ENCODE results near the gene OSBPL6. TPM values are rescaled to one million over a fixed set of nuclear protein-coding genes. Genes with fewer than 3 reads are reported as not detected.
"Not testable (repeated sequence)": the region's sequence is repeated elsewhere in the genome, so short reads cannot be mapped to it uniquely, and the experiment has no call there.

Gene OSBPL6
- total and polyA plus RNA-seq, 10 donors: 0.13 to 2.2 (median 1.4) TPM

GRCh38 chr2:178422097-178422496 is 227.8 kb downstream of the OSBPL6 start:
- H3K4me1 ChIP-seq: peaks cover 0 to 9% (median 0%) of the 10 kb centered on the region in 6 donors
- H3K9me3 ChIP-seq: peaks cover 0 to 30% (median 13%) of the 10 kb centered on the region in 8 donors
- DNase-seq: no peak
- H3K27me3 ChIP-seq (replicated peaks in 1 of 7): no peaks in the 10 kb centered on the region
- H3K4me3 ChIP-seq: no peak overlapping the region
- peaks cover 0 to 10% (median 2%) of the 10 kb centered on the region in 6 donors for H3K36me3 ChIP-seq
- H3K27ac ChIP-seq: no peak overlapping the region
- WGBS, 5 donors: 80 to 96% (median 91%) methylated on average over 3 of the region's 3 CpGs
- no peak for TF ChIP-seq POLR2AphosphoS5 (IDR thresholded peaks at IDR 0.05)
- no peak for TF ChIP-seq CTCF (IDR thresholded peaks at IDR 0.05 in 8 of 11, conservative IDR thresholded peaks at IDR 0.05 in 3 of 11)
- TF ChIP-seq POLR2A (IDR thresholded peaks at IDR 0.05): no peak
- intact Hi-C loops (cut with DNase I; ENCODE audit: low total_unique reads): no loop called here

DNA sequence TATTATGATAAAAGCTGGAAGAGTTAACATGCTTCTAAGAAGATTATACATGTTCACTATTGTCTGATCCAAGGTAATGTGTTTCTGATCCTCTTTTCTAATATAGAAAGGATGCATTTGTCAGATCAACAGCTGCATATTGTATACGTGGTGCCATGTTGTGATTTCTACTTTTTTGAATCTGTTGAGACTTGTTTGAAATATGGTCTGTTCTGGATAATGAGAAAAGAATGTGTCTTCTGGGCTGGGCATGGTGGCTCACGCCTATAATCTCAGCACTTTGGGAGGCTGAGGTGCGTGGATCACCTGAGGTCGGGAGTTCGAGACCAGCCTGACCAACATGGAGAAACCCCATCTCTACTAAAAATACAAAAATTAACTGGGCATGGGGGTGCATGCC is 229.4 kb downstream of the OSBPL6 start:
- WGBS, 5 donors: 93 to 98% (median 96%) methylated on average over 5 of the region's 5 CpGs
- intact Hi-C loops (cut with DNase I; ENCODE audit: low total_unique reads); H3K27ac ChIP-seq; H3K4me3 ChIP-seq; DNase-seq; H3K4me1 ChIP-seq; H3K27me3 ChIP-seq (replicated peaks in 1 of 7): not testable (repeated sequence)
- Histone ChIP-seq H3K9me3 (peaks cover 0 to 30% (median 13%) of the 10 kb centered on the region in 8 donors), H3K36me3 (peaks cover 0 to 26% (median 8%) of the 10 kb centered on the region in 6 donors)

DNA sequence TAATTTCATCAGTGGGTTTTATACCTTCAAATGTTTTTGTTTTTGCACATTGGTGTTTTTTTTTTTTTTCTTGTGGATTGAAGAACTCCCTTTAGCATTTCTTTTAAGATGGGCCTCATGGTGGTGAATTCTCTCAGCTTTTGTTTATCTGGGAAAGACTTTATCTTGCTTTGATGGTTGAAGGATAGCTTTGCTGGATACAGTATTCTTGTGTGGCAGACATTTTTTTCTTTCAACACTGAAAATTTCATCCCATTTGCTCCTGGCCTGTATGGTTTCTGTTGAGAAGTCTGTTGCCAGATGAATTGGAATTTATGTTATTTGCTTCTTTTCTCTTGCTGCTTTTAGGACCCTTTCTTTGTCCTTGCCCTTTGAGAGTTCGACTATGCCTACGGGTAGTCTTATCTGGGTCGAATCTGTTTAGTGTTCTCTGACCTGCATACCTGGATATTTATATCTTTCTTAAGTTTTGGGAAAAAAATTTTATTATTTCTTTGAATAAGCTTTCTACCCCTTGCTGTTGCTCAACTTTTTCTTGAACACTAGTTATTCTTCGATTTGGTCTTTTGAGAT is 231.0 kb downstream of the OSBPL6 start:
- H3K27ac ChIP-seq: no peak overlapping the region
- H3K4me1 ChIP-seq: peaks cover 0 to 3% (median 0%) of the 10 kb centered on the region in 6 donors
- H3K9me3 ChIP-seq: peaks cover 0 to 30% (median 13%) of the 10 kb centered on the region in 8 donors
- intact Hi-C loops (cut with DNase I; ENCODE audit: low total_unique reads): no loop called here
- peaks cover 0 to 42% (median 20%) of the 10 kb centered on the region in 6 donors for H3K36me3 ChIP-seq
- H3K27me3 ChIP-seq (replicated peaks in 1 of 7): no peaks in the 10 kb centered on the region
- no peak for TF ChIP-seq POLR2AphosphoS5 (IDR thresholded peaks at IDR 0.05)
- TF ChIP-seq CTCF (IDR thresholded peaks at IDR 0.05 in 8 of 11, conservative IDR thresholded peaks at IDR 0.05 in 3 of 11): no peak
- TF ChIP-seq POLR2A (IDR thresholded peaks at IDR 0.05): no peak
- DNase-seq: no peak
- 97 to 98% (median 97%) methylated on average over 4 of the region's 4 CpGs for WGBS, 5 donors
- H3K4me3 ChIP-seq: no peak overlapping the region

DNA sequence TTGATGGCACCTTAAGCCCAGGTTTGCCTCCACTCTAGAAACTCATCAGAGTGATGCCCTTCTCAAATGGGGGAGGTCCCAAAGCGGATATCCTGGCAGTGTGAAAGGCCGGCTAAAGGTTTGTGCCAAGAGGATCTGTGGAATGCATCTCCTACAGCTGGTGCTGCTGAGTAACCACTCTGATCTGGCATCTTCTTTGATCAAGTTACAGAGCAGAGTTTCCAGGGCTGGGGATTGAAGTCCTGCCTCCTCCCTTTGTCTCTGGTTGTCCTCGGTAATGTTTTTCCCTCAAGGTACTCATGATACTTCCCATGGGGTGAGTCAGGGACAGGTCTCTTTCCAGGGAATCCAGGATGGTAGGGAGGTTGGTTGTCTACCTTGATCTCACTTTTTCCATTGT is 232.1 kb downstream of the OSBPL6 start:
- no peaks in the 10 kb centered on the region for H3K4me1 ChIP-seq
- H3K4me3 ChIP-seq: no peak overlapping the region
- peaks cover 0 to 30% (median 13%) of the 10 kb centered on the region in 8 donors for H3K9me3 ChIP-seq
- no peak for DNase-seq
- no peaks in the 10 kb centered on the region for H3K27me3 ChIP-seq (replicated peaks in 1 of 7)
- H3K36me3 ChIP-seq: peaks cover 0 to 53% (median 28%) of the 10 kb centered on the region in 6 donors
- intact Hi-C loops (cut with DNase I; ENCODE audit: low total_unique reads): no loop called here
- 88 to 98% (median 95%) methylated on average over 3 of the region's 3 CpGs for WGBS, 5 donors
- no peak overlapping the region for H3K27ac ChIP-seq
- TF ChIP-seq POLR2A (IDR thresholded peaks at IDR 0.05): no peak
- no peak for TF ChIP-seq CTCF (IDR thresholded peaks at IDR 0.05 in 8 of 11, conservative IDR thresholded peaks at IDR 0.05 in 3 of 11)
- no peak for TF ChIP-seq POLR2AphosphoS5 (IDR thresholded peaks at IDR 0.05)
